Sciatic nerve (tissue), 1 donor: ENCODE measurements around the gene PLCE1. TPM values are rescaled to one million over a fixed set of nuclear protein-coding genes. Genes with fewer than 3 reads are reported as not detected.

ENCODE experiments used
- total RNA-seq: library from RNA; stranded (reverse); fragmentation: NEBNext Ultra II Directional; extraction: Animal tissue kit (Norgen Biotek cat#: 25700); gene quantifications from one replicate; pipeline ENCODE4 v1.2.1, GENCODE V29; 2021
- donor health status: DM: no; HTN: no; CAD: no.

PLCE1 gene
- total RNA-seq, 1 donor from 2014 or later = 16.9 TPM

Other genes with a start within 250 kb of the PLCE1 start
- gene LGI1, start 236.0 kb upstream of the PLCE1 start, total RNA-seq = 19.8 TPM
- gene SLC35G1, start 100.0 kb upstream of the PLCE1 start, total RNA-seq = 3.9 TPM